DMS153 (cell line): ENCODE results near the gene BPIFA1.
A peak's percentile ranks its signal among the peaks of the same experiment; 100 is the strongest.

Source experiments
- DNase-seq: peaks from one replicate; lab custom pipeline; 2025; lab: John Stamatoyannopoulos, UW

Gene BPIFA1

DNA sequence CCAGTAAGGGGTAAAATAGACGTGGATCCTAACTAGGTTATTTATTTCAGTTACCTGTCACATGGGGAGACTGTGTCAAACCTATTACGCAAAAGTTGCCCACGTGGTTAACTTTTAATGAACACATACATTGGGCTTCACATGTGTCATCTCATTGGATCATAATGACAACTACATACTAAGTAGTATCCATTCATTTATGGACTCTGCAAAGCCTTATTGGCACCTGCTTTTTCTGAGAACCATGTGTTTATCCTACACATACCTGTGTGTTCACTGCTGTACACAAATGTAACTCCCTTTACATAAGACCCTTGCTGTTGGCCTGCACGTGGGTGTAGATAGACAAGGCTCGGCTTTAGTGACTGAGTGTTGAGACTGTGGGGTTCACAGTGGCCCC lies 5.1 kb downstream of the BPIFA1 start:
- no peak for DNase-seq

DNA sequence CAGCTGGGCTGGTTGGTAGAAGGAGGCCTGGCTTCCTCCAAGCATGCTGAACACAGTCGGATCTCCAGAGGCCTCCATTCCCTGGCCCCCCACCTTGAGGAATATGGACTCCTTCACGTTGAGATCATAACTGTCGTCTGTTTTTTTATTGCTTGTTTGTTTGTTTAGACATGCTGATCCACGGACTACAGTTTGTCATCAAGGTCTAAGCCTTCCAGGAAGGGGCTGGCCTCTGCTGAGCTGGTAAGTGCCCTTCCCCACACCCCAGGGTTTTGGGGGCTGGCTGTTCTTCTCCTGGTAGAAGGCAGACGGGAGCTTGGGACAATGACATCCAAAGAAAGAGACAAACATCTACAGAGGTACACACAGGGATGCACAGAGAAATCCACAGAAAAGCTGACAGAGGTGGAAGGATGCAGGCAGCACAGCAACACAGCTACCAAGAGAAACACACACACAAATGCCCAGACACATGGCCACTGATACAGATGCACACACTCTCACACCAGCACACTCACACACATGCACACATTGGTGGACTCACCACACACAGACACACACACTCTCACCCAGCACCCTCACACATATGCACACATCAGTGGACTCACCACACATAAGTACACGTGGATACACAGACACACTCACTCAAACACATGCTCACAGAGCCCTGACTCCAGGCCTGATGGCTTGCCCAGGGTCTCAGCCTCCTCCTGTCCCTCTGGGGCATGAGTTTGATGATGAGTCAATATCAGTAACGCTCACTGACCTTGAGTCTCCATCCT lies 6.7 kb downstream of the BPIFA1 start:
- DNase-seq = no peak

DNA sequence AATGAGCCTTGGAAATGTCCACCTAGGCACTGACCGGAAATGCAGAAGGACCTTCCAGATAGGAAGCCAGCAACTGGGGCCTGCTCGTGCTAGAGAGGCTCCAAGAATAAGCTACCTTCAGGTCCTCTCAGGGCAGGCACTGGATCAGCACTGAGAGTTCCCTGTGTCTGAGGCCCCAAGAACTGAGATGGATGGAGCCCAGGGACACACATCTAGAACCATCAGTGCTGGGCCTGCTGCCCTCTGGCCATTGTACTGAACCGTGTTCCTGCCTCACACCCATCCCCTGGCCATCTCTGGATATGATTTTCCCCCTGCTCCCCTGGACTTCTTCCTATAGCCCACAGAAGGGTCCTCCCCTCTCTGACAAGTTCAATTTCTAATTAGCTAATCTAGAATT lies 10.3 kb downstream of the BPIFA1 start:
- DNase-seq = no peak

DNA sequence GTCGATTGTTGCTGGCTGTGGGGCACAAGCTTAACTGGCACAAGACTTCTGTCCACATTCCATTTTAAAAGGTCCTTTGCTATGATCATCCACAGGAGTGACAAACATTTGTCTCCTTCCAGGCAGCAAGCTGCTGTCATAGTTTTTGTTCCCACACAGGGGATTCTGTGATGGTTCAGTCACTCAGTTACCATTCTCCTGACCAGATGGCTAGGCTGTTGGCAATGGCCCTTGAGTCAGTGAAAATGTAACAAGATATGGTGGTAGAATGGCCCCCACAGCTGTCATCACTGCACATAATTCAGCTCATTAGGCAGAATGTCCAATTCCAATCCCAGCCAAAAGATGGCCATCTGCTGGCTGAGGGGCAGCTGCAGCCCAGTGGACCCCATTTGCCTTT lies 13.7 kb downstream of the BPIFA1 start:
- no peak for DNase-seq

DNA sequence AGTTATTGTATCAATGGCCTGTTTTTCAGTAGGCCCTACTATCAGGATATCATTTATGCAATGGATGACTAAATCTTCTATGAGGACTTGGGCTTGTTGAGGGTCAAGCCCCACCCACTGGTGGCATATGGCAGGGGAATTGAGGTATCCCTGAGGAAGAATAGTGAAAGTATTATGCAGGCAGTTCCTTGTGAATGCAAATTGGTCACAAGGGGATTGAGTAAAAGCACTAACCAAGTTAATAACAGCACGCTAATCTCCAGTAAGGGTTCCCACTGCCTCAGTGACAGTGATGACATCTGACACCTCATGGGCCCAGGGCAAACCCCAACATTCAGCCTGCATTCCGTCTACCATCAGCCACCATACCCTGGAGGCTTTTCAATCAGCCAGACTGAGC lies 14.9 kb downstream of the BPIFA1 start:
- no peak for DNase-seq

DNA sequence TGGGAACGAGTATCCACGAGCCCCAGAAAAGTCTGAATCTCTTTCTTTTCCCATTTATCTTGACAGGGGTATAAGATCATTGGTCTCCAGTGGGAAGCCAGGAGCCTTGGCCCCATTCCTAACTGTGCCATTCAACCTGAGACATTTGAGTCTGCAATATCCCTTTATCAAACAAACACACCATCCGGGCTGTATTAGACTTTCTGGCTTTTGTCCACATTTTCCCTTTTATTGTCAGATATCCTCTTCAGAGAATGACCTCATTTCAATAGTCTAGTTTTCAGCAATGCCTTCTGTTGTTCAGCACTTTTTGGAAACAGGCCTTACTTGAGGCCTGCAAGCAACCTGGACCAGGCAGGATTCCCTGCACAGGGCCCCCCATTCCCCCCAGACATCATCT lies 15.7 kb downstream of the BPIFA1 start:
- peak; percentile 45 for DNase-seq

DNA sequence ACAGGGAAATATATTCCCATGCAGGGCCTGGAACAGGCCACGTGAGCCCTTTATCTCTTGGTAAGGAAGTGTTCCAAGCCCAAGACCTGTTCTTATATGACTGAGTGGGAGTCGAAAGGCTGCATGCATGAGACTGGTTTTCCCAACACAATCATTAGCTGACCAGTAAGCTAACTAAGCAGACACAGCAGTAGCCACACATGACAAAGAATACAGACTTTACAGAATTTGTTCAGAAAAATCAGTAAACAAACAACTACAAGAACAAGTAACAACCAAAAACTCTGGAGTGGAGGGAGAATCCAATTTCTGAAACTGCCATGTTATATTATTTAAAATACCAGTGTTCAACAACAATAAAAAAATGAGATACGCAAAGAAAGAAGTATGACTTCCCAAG lies 16.7 kb downstream of the BPIFA1 start:
- DNase-seq = no peak

DNA sequence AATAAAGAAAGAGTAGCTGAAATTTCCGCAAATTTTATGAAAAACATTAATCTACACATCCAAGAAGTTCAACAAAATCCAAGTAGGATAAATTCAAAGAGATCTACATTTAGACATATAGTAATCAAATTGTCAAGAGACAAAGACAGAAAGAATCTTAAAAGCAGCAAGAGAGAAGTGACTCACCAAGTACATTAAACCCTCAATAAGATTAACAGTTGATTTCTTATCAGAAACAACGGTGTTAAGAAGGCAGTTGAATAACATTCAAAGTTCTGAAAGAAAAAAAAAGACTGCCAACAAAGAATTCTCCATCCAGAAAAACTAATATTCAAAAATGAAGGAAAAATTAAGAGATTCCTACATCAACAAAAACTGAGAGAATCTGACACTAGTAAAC lies 19.2 kb downstream of the BPIFA1 start:
- DNase-seq = no peak

DNA sequence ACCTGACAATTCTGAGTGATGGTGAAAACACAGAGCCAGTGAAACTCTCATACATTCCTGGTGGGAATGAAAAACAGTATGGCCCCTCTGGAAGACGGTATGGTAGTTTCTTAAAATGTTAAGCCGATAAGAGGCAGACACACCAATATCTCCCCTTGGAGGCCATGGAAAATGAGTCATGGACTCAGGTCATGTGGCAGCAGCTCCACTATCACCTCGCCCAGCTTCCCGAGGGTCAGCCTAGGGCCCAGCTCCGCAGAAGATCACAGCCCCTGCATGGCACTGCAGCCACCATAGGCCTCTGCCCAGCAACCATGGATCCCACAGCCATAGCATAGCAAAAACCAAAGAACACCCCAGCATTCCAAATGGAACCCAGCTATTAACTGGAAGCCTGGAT lies 21.4 kb downstream of the BPIFA1 start:
- no peak for DNase-seq

DNA sequence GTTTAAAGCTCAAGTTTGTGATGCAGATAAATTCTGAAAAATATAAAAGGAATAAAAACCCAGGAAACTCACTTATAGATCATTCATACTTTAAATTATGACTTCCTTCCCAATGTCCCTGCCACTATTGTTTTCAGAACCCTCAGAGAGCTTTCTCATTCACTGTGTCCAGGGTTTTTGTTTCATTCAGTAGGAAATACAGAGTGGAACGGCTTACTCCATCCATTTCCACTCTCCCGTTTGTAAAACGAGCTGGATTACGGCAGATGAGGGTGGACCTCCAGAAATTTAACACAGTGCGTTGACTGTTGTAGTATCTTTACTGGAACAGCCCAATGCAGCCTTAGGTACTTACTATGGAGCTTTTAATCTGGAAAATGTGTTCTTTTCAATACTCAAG lies 23.6 kb downstream of the BPIFA1 start:
- no peak for DNase-seq

DNA sequence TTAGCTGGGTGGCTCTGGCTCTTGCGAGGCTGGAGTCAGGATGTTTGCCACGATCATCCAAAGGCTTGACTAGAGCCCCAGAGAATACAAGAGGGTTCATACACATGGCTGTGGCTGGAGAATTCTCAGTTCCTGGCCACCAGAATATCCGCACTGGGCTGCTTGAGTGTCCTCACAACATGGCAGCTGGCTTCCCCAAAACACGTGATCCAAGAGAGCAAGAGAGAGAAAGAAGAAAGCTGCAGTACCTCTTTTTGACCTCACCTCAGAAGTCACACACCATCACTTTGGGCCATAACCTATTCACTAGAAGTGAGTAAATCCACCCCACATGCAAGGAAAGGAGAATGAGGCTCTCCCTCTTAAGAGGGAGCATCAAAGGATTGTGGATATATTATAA lies 25.7 kb downstream of the BPIFA1 start:
- no peak for DNase-seq

DNA sequence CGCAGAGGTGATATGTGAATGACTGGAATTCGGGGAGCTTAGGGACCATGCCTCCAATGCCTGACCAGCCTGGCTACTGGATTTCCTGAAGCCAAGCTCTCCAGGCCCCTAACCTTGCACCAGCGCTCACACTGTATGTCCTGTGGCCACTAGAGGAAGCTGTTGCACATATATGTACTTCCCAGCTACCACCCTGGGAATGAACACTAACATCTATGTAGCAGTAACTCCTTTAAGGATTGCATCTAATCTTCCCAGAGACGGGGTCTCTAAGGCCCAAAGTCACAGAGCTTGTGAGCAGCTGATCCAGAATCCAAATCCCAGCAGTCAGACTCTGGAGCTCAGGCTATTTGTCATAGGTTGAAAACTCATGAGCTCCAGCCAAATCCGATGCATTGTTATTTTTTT lies 26.9 kb downstream of the BPIFA1 start:
- DNase-seq = peak; percentile 48

DNA sequence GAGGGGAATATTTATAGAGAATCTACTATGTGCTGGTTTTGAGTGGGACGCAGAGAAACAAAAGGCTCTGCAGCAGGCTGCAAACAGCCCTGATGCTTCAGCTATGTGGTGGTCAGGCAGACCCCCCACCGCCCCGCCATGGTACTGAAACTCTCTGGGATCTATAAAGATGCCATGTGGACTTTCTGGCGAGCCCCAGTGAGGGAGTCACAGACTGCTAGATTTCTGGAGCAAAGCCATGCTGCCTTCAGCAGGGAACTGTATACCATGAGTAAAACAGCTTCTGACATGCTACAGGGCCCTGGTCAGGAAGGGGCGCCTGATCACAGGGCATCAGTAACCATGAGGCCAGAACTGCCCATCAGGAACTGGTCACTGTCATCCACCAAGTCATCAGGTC lies 28.0 kb downstream of the BPIFA1 start:
- DNase-seq = no peak

DNA sequence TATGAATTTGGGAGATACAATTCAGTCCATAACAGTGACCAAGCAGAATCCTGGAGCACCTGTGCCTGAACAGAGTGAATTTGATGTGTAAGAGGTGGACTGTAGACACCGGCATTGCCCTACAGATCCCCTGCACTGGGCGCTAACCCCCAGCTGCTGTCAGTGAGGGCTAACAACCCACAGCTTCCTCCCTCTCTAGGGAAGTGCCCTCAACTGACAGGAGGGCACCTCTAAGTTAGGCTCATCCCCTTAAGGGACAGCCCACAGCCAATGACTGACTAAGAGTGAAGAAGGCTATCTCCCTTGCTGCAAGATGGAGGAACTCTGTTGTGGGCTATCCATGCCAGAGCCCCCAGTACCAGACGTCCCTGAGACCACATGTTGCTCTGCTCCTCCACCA lies 31.9 kb downstream of the BPIFA1 start:
- DNase-seq = no peak

DNA sequence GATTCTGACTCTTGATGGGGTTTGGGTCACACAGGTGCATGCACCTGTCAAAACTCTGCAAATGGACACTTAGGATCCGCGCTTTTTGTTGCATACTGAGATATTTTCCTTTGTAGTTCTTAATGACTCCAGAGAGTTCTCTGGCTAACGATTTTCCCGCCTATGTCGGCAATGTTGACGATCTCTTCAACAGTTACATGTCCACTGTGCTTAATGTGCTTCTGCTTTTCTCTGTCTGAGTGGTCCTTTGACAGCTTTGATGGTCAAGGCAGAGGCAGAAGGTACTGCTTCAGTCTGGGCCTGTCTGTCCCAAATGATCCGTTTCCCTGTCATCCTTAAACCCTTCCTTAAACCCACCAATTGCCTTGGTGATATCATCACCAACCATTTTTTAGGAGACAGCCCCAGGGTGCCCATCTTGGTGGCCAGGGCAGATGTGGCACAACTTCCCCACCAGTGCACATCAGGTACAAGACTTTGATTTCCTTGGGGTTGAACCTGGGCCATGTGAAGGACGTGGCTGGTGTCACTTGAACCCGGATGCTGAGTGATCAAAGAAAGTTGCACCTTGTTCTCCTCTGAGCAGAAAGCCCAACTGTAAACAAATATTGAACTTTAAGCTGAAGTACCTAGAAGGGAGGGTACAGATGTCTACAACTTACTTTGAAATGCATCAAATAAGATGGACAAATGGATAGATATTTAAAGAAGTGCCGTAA lies 36.5 kb downstream of the BPIFA1 start:
- DNase-seq = no peak

DNA sequence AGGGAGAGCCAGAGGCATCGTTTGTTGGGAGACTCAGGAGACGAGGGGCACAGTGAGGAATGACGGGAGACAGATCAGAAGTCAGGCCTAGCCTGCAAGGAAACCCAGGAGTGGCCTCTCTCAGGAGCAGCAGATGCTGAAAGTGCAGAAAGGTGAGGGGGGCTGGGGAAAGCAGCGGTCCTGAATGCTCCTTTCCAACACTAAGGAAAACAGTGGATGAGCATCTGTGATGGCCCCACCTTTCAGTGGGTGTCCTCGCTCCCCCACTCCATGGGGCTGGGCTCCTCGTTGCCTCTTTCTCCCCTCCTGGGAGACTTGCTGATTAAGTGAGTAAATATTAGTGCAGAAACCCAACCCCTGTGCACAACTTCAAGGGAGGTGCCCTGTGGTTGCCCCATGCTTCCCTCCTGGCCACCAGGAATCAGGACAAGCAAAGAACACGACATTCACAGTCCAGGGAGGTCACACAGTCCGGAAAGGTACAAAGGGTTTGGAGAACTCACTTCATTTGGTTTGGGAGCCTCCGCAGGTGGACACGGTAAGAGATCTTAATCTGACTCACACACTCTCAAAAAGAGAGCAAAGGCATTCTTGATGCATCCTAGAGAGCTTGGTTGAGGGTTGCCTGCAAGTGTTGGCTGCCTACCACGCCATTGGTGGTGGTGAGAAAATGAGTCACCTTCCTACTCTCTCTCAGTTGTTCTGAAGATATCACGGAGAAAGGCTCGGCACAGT lies 37.5 kb downstream of the BPIFA1 start:
- DNase-seq = no peak

DNA sequence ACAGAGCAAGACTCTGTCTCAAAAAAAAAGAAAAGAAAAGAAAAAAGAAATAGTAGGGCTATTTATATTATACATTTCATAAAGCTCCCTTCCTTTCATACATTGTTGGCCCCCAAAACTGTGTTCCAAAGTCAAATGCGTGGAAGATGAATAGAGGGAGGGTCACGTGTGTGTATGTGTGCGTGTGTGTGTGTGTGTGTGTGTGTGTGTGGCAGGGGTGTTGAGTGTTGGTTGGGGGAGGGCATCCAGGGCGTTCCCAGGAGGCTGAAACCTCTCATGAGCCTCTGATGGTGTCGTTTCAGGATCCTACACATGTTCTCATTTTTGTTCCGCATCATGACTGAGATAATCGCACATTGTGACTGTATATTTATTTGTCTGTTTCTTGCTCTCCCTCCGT lies 39.4 kb downstream of the BPIFA1 start:
- no peak for DNase-seq

DNA sequence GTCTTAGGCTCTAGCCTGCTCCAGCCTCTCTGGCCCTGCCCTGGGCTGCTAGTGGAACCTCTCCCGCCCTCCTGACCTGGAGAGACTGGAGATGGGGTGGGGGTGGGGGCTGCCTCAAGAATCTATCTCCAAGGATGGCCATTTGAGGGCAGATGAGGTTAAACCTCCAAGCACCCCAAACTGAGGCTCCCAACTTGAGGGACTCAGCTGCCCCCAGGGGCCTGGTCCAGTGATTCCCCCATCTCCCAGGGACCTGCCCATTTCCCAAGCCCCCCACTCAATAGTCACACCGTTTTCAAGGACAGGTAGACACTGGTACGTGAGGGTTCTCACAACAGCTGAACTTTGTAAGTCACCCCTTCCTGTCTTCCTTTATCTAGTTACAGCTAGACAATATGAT lies 40.1 kb downstream of the BPIFA1 start:
- no peak for DNase-seq

DNA sequence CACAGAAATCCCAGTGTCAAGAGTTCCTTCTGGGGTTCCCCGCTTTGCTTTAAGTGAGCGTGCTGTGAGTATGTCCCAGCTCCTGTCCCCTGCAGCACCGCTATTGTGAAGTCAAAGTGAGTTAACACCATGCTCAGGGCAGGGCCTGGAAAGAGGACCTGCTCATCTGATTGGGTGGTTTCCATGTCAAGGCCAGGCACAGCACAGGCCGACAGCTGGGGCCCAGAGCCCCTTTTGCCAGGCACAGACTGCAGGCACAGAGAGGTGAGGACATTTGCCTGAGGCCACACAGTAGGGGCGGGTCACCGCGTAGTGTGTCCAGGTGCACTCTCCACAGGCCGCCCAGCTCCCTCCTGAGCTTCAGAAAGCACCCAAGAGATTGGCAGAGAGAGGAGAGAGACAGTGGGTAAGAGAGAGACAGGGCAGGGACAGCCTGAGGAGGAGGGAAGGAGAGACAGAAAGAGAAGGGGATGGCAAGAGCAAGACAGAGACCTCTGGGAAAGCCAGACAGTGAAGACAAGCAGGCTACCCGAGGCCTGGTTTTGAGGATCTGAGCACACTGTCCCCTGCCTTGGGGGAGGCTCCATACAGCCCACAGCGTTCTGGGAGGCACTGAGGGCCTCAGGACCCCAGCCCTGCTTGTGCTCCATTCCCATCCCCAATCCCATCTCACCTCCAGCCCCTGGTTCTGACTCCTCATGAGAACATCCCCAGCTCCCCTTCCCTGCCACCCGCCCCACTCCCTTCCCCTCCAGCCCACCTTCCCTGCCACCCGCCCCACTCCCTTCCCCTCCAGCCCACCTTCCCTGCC lies 40.7 kb downstream of the BPIFA1 start:
- no peak for DNase-seq

DNA sequence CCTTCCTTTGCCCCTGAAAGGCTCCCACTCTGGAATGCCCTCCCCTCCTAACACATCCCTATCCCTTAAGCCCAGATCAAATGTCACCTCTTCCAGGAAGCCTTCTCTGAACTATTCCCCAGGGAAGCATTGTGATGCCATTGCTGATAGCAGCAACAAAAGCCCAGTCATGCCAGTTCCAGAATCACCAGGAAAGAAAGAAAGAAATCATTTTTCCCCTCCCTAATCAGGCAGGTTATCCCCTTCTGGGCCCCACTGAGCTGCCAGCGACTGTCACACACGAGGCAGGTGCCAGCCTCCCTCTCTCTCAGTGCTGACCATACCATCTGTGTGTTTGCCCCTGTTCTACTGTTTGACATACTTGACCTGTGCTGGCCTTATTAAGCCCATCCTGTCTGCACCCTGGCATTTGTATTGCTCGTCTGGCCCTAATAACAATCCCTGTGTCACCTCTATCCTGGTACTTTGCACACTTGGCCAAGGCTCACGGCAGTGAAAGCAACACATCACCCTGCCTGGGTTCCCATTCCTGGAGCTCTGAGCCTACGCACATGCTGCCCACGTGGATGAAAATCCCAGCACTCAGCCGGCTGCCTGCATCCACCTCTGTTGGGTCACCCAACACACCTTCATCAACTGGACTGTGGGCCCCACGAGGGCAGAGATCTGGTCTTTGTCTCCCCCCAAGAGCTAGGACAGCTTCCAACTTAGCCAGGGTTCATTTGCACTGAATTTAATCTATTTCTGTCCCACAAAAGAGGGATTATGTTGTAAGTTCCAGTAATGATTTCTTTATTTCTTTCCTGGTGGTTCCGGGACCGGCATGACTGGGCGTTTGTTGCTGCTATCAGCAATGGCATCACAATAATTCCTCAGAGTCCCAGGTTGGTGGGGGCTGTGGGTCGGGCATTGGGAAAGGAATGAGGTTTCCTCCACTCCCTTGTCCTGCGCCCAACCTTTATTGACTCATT lies 42.0 kb downstream of the BPIFA1 start:
- peak; percentile 46 for DNase-seq

DNA sequence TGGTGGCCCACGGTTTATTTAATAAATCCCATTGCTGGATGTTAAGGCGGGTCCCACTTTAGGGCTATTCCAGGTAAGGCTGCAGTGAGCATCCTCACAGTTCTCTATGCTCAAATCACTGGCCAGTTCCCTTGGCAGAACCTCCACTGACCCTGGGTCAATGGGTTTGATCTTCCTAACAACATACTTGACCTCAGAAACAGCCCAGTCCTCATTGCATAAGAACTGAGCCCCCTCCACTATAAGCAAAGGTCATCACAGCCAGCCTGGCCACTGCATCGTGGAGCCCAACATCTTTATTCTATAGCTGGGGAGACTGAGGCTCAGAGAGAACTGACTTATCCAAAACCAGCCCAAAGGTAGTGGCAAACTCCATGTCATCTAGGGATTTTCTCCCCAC lies 42.9 kb downstream of the BPIFA1 start:
- no peak for DNase-seq
